Cardiac fibroblast (primary cell): ENCODE results near the gene TEX48.

Source experiments
- DNase-seq, 2 donors: peaks; one replicate each; pipeline versions ENCODE4 v3.0.0 to v3.0.0-alpha.2; 2010; ENCODE audit warnings: low read depth in 2 of 2
- H3K4me3 ChIP-seq, 2 donors: replicated peaks in 1 of 2; 1 replicate in 1 of 2; 2 replicates in 1 of 2; pipeline ENCODE4 v1.5.1; 2011; ENCODE audit warnings: low read depth in 2 of 2, low read length in 2 of 2, mild to moderate bottlenecking in 2 of 2, moderate library complexity in 1 of 2
- TF ChIP-seq, protein P1 (sequence below): IDR thresholded peaks from one replicate; pipeline ENCODE4 v1.5.1; 2011; ENCODE audit warnings: low read depth, mild to moderate bottlenecking, low read length, inconsistent platforms

The TEX48 gene

DNA sequence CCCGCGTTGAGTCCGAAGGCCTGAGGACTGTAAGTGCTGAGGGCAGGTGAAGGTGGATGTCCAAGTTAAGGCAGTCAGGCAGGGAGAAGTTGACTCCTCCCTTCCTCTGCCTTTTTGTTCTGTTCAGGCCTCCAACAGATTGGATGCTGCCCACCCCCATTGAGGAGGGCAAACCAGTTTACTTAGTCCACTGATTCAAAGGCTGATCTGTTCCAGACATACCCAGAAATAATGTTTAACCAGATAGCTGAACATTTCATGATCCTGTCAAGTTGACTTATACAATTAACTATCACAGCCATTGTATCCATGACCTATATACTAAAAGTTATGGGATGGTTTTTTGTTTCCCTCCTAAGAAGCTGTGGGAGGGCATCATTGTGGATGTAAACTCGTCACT lies 8.3 kb upstream of the TEX48 start:
- no peak for DNase-seq
- TF ChIP-seq, protein P1, sequence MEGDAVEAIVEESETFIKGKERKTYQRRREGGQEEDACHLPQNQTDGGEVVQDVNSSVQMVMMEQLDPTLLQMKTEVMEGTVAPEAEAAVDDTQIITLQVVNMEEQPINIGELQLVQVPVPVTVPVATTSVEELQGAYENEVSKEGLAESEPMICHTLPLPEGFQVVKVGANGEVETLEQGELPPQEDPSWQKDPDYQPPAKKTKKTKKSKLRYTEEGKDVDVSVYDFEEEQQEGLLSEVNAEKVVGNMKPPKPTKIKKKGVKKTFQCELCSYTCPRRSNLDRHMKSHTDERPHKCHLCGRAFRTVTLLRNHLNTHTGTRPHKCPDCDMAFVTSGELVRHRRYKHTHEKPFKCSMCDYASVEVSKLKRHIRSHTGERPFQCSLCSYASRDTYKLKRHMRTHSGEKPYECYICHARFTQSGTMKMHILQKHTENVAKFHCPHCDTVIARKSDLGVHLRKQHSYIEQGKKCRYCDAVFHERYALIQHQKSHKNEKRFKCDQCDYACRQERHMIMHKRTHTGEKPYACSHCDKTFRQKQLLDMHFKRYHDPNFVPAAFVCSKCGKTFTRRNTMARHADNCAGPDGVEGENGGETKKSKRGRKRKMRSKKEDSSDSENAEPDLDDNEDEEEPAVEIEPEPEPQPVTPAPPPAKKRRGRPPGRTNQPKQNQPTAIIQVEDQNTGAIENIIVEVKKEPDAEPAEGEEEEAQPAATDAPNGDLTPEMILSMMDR: no peak
- H3K4me3 ChIP-seq: no peak overlapping the region

DNA sequence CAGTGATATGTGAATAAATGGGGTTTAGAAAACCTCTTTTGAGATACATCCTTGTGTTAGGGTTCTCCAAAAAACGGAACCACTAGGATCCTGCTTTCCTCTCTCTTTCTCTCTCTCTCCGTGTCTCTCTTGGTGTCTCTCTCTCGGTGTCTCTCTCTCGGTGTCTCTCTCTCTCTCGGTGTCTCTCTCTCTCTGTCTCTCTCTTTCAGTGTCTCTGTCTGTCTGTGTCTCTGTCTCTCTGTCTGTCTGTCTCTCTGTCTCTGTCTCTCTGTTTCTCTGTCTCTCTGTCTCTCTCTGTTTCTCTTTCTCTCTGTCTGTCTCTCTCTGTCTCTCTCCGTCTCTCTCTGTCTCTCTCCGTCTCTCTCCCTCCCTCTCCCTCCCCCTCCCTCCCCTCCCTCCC lies 7.8 kb upstream of the TEX48 start:
- TF ChIP-seq, protein P1: no peak

DNA sequence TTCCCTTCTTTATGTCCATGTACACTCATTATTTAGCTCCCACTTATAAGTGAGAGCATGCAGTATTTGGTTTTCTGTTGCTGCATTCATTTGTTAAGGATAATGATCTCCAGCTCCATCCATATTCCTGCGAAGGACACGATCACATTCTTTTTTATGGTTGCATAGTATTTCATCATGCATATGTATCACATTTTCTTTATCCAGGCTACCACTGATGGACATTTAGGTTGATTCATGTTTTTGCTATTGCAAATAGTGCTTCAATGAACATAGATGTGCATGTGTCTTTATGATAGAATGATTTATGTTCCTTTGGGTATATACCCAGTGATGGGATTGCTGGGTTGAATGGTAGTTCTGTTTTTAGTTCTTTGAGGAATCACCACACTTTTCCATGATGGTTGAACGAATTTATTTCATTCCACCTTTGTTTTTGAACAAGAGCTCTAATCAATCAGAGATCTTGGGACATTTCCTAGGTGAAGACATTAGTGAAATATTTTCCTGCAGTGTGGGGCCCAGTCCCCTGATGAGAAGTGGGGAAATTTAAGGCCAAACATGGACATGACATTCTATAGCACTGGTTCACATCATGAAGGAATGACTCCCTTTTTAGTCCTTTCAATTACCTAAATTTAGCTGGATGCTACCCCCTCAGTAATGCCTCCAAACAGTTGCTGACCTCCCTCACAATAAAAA lies 7.1 kb upstream of the TEX48 start:
- TF ChIP-seq, protein P1: no peak
- no peak for DNase-seq
- H3K4me3 ChIP-seq: no peak overlapping the region

More for the DNA sequence above, 7.8 kb upstream of the TEX48 start:
- DNase-seq: no peak
- H3K4me3 ChIP-seq: no peak overlapping the region

DNA sequence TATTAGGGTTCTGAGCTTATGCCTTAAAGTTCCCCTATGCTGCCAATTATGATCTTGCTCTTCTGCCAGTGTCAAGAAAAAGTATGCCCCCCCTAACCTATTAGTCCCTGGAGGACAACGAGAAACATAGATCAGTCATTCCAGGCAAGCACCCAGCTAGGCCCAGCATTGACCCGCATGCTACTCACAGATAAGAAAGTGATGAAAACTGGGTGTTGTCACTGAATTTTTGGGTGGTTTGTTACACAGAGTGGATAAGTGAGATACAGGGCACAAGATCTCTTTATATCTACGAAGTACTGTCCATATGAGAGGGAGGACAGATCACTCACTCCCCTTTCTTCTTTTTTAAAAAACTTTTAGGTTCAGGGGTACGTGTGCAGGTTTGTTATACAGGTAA lies 6.4 kb upstream of the TEX48 start:
- H3K4me3 ChIP-seq: no peak overlapping the region
- no peak for DNase-seq
- TF ChIP-seq, protein P1: no peak

DNA sequence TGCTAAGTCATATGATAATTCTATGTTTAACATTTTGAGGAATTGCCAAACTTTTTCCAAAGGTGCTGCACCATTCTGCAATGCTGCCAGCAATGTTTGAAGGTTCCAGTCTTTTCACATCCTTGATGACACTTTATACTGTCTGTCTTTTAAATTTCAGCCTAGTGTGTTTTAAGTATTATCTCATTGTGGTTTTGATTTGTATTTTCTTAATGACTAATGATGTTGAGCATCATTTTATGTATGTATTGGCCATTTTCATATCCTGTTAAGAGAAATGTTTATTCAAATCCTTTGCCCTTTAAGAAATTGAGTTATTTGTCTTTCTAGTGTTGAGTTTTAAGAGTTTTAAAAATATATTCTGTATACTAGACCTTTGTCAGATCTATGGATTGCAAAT lies 5.0 kb upstream of the TEX48 start:
- H3K4me3 ChIP-seq: no peak overlapping the region
- peak in 1 of 2 donors; percentile 71 for DNase-seq
- TF ChIP-seq, protein P1: no peak

DNA sequence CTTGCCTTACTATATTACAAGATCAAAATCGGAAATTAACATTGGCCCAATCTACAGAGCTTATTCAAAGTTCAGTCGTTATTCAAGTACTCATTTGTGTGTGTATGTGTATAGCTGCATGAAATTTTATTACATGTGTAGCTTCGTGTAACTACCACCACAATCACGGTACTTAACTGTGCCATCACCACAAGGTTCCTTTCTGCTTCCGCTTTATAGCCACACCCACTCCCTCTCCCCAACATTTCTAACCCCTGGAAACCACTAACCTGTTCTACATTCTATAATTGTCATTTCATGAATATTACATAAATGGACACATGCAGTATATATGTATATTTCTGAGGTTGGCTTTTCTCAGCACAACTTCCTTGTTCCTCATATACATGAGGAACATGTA lies 4.0 kb upstream of the TEX48 start:
- TF ChIP-seq, protein P1: no peak
- H3K4me3 ChIP-seq: no peak overlapping the region
- no peak for DNase-seq

DNA sequence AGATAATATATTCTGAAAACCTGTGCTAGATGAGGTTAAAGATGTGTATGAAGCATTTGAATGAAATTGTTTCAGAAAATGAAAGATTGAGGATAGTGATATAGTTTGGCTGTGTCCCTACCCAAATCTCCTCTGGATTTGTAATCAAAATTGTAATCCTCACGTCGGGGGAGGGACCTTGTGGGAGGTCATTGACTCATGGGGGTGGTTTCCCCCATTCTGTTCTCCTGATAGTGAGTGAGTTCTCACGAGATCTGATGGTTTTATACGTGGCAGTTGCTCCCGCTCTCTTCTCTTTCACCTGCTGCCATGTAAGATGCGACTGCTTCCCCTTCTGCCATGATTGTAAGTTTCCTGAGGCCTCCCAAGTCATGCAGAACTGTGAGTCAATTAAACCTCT lies 2.0 kb upstream of the TEX48 start:
- no peak overlapping the region for H3K4me3 ChIP-seq
- TF ChIP-seq, protein P1: no peak
- no peak for DNase-seq
